ENCODE results near the gene DAND5.

DNA sequence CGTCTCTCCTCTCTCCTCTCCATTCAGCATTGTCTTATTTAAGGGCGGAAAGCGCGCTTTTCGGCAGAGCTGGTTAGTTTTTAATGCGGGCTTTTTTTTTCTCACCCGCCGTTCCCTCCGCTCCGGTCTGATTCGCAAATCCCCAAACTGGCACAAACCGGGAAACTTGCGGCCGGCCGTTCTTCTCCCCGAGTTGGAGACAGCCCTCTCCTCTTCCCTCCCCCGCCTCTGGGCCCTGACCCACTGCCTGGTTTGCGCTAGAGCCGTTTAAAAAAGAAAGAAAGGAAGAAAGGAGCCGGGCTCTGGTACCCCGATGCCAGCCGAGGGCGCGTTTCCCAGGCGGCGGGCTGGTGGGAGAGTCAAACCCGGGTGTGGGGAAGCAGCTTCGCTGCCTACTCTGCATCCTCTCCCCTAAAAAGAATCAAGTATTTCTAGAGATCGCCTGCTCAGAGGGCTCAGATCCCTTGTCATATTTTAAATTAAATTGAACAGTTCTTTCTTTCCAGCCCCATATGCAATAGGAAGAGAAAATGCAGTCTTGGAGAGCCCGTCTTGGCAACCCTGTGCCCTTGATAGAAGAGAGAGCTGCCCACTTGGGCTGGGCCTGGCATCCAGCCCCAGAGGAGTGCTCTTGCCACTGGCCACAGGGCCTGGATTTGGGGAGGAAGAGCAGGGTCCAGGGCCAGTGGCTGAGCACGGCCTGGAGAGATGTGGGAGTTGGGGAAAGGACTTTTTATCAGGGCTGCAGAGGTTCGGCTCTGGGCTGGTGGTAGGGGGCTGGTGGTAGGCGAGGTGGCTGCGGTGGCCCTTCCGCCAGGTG, 44.9 kb downstream of the DAND5 start:
- TF ChIP-seq, protein P1, sequence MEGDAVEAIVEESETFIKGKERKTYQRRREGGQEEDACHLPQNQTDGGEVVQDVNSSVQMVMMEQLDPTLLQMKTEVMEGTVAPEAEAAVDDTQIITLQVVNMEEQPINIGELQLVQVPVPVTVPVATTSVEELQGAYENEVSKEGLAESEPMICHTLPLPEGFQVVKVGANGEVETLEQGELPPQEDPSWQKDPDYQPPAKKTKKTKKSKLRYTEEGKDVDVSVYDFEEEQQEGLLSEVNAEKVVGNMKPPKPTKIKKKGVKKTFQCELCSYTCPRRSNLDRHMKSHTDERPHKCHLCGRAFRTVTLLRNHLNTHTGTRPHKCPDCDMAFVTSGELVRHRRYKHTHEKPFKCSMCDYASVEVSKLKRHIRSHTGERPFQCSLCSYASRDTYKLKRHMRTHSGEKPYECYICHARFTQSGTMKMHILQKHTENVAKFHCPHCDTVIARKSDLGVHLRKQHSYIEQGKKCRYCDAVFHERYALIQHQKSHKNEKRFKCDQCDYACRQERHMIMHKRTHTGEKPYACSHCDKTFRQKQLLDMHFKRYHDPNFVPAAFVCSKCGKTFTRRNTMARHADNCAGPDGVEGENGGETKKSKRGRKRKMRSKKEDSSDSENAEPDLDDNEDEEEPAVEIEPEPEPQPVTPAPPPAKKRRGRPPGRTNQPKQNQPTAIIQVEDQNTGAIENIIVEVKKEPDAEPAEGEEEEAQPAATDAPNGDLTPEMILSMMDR (IDR thresholded peaks at IDR 0.05) = no peak
- TF ChIP-seq POLR2AphosphoS5 (IDR thresholded peaks at IDR 0.05) (no peak), POLR2A (IDR thresholded peaks at IDR 0.05) (no peak), EP300 (IDR thresholded peaks at IDR 0.05) (no peak)
